Measurements from ENCODE around the gene NRCAM.

GRCh38 chr7:108413337-108413736 is 42.9 kb downstream of the NRCAM start:
- TF ChIP-seq EZH2 (IDR thresholded peaks at IDR 0.05; ENCODE audit: insufficient read depth, low read length), result no peak
- no peak for TF ChIP-seq CTCF (IDR thresholded peaks at IDR 0.05; ENCODE audit: insufficient read depth, low read depth, low read length)
